ENCODE data around the gene PGS1.

PGS1 gene

GRCh38 chr17:78390241-78391050, 12.0 kb downstream of the PGS1 start:
- DNase-seq (ENCODE audit: low read depth), result no peak

DNA sequence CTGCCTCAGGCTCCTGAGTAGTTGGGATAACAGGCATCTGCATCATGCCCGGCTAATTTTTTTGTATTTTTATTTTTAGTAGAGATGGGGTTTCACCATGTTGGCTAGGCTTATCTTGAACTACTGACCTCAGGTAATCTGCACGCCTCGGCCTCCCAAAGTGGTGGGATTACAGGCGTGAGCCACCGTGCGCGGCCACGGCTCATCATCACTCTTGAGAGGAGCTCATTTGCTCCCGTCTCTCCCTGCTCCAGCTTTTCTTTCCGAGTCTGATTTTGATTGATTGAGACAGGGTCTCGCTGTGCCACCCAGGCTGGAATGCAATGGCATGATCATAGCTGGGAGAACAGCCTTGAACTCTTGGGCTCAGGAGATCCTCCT, 12.6 kb downstream of the PGS1 start:
- DNase-seq (ENCODE audit: low read depth), result no peak

DNA sequence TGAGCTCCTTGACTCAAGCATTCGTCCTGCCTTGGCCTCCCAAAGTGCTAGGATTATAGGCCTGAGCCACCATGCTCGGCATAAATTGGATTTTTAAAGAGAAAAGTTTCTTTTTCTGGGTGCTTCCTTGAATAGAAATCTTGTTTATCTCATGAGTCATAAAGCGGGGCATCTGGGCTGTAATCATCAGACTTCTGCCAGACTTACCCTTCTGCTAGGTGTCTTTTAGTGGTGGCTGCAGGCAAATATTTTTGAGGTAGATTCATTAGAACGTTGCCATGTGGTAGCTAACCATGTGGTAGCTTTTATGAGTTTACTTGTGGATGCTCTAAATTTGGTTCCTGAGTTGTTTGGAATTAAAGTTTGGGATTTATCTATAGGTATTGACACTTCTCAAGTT, 13.4 kb downstream of the PGS1 start:
- no peak for DNase-seq (ENCODE audit: low read depth)

DNA sequence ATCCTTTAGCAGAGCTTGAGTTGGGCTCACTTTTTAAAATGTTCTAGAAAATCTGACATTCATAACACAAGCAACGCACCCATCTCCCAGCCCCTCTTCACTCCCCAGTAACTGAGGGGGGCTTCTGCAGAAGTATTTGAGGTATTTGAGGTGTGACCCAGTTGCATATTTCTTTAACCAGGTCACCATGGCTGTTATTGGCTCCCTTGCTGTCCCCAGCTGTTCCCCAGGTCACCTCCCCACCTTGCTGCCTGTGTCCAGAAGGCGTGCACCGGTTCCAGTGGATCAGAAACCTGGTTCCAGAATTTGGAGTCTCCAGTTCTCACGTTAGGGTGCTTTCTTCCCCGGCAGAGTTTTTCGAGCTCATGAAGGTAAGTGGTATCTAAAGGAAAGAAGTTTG, 13.8 kb downstream of the PGS1 start:
- no peak for DNase-seq (ENCODE audit: low read depth)

DNA sequence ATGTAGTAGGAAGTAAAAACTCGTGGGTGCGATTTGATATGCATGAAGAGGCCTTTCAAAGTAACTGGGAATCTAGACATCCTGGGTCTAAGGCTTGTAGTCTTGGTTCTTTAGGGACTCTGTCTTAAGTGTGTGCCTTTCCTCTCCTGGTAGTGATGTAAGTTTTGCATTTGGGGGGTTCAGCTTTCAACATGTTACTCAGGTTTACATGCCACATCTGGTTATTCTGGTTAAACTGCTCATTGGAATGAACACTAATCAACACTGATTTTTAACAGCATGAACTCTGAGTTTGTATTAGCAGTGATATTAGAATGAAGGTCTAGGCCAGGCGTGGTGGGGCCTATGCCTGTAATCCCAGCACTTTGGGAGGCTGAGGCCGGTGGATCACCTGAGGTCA, 15.1 kb downstream of the PGS1 start:
- DNase-seq (ENCODE audit: low read depth), result no peak

GRCh38 chr17:78394209-78394608, 15.8 kb downstream of the PGS1 start:
- DNase-seq (ENCODE audit: low read depth), result no peak

- DNase-seq (ENCODE audit: low read depth), result no peak
Observed at GRCh38 chr17:78395155-78395554, 16.7 kb downstream of the PGS1 start.

DNA sequence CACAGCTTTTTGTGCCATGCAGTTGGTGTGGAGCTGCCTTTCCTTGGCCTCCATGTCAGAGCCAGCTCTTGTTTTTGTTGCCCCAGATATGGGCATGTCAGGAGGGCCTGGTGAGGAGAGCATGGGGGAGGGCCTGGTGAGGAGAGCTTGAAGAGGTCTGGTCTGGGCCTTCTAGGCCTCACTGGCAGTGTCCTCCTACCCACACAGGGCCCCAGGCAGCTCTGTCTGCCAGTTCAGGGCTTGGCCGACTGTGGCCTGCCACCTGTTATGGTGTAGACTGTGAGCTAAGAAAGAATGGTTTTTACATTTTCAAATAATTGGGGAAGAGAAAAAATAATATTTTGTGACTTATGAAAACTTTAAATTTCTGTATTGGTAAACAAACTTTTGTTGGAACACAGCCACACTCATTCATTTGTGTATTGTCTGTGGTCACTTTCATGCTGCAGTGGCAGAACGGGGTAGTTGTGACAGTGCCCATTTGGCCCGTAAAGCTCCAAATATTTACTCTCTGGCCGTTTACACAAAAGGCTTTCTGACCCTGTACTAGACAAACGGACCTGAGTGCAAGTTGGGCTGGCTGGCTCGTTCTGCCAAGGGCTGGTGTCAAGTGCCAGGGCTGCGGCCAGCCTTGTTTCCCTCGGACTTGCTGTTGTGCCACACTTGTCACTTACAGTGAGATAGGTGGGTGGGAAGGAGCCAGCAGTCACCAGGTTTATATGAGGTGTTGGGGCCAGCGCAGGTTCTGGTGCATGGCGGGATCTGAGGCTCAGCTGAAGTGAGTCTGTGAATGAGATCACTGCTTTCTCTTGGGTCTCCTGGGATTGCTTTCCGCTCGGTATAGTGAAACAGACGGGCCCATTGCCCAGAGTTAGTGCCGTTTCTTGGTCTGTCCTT, 18.2 kb downstream of the PGS1 start:
- no peak for DNase-seq (ENCODE audit: low read depth)

DNA sequence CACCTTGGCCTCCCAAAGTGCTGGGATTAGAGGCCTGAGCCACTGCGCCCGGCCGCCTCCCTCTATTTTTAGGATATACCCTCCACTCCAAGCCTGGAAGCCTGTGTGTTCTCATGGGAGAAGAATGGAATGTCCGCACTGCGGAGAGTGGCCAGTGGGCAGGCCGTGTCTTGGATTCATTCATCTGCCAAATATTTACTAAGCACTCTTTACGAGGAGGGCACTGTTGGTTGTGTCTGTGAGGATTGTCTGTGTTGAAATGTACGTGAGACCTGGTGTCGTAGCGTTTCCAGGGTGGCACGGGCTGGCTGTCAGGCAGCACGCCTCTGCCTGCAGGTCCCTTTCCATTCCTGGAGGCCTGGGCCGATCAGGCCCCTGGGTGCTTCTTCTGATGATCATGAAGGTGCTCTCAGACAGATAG, 19.2 kb downstream of the PGS1 start:
- no peak for DNase-seq (ENCODE audit: low read depth)

- DNase-seq (ENCODE audit: low read depth), result no peak
Observed at GRCh38 chr17:78398390-78398789, 19.9 kb downstream of the PGS1 start.

GRCh38 chr17:78399028-78399692, 20.7 kb downstream of the PGS1 start:
- DNase-seq (ENCODE audit: low read depth), result no peak

DNA sequence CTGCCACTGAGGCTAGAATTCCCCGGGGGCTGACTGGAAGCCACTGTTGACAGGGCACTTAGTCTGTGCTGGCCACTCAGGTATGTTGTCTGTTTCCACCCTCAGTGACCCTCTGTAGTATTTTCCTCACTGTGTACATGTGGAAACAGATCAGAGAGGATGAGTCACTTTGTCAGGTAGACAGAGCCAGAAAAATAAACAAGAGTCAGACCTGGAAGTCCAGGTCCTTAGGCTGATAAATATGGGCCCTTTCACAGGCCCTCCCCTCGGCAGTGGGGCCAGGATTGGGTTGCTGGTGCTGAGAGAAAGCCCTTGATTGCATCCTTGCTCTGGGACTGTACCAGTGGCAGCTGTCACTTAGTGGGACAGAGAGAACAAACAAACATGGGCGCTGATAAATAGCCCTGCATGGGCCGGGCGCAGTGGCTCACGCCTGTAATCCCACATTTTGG, 21.3 kb downstream of the PGS1 start:
- DNase-seq (ENCODE audit: low read depth), result no peak

DNA sequence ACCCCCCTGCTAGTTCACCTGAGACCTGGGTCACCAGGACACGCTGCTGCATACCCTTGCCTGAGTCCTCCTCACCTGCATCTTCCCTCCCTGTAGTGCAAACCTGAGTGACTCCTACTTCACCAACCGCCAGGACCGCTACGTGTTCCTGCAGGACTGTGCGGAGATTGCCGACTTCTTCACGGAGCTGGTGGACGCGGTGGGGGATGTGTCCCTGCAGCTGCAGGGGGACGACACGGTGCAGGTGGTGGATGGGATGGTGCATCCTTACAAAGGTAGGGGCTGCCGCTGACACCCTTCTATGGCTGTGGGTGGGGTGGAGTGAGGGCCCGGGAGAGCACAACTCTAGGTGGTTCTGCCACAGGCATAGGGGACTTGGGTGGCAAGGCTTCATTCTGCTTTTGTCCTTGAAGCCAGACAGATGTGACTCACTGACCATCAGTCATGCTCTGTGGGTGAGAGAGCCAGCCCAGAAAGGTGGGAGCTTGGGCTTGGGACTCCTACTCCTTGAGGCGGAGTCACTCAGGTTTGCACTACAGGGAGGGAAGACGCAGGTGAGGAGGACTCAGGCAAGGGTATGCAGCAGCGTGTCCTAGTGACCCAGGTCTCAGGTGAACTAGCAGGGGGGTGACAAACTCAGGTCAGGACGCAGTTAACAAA, 22.3 kb downstream of the PGS1 start:
- DNase-seq (ENCODE audit: low read depth), result no peak

DNA sequence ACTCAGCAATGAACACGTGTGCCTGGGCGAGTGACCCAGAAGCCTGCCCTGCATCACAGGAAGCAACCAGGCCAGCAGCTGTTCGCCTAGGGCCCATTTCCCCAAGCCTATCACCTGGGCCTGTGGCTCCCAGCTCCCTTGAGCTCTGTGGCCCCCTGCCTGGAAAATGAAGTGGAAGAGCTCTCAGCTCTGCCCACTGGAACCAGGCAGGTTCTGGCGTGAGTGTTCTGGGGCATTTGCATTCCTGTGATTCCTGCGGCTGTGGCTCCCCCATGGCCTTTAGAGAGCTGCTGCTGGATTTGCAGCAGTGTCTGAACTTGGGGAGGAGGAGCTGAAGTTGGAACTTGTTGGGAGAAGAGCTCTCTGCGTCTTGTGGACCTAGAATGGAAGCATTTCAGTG, 22.8 kb downstream of the PGS1 start:
- DNase-seq (ENCODE audit: low read depth), result no peak

GRCh38 chr17:78401891-78402290, 23.4 kb downstream of the PGS1 start:
- DNase-seq (ENCODE audit: low read depth), result no peak

- DNase-seq (ENCODE audit: low read depth), result no peak
Observed at GRCh38 chr17:78403822-78404221, 25.4 kb downstream of the PGS1 start.

GRCh38 chr17:78406396-78406795, 27.9 kb downstream of the PGS1 start:
- DNase-seq (ENCODE audit: low read depth), result no peak

- DNase-seq (ENCODE audit: low read depth), result no peak
Observed at GRCh38 chr17:78406920-78407319, 28.5 kb downstream of the PGS1 start.

DNA sequence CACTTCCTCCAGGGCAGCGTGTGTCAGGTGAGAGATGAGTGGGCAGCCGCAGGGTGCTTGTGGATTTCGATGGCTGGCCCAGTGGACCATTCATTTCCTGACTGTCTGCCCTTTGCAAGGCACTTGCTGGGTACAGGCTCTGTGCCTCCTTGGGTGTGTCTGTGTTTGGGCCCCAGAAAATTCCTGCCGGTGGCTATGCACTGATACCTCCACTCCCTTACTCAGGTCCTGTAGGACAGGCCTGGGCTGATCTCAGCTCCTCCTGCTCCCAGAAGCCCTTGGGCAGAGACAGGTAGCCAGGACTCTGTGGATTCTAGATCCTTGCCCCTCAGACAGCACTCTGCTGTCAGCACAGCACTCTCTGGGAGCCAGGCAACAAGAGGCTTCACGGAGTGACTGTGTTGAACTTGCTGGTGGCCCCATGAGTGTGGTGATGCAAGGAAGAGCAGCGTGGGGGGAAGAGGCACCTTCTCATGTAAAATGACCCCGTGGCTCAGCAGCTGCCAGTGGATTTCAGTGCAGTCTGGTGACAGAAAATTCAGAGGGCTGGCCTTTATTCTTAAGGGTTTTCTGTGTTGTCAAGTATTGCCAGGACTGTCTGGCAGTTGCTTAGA, 29.0 kb downstream of the PGS1 start:
- no peak for DNase-seq (ENCODE audit: low read depth)

- DNase-seq (ENCODE audit: low read depth), result no peak
Observed at GRCh38 chr17:78408476-78409050, 30.1 kb downstream of the PGS1 start.

DNA sequence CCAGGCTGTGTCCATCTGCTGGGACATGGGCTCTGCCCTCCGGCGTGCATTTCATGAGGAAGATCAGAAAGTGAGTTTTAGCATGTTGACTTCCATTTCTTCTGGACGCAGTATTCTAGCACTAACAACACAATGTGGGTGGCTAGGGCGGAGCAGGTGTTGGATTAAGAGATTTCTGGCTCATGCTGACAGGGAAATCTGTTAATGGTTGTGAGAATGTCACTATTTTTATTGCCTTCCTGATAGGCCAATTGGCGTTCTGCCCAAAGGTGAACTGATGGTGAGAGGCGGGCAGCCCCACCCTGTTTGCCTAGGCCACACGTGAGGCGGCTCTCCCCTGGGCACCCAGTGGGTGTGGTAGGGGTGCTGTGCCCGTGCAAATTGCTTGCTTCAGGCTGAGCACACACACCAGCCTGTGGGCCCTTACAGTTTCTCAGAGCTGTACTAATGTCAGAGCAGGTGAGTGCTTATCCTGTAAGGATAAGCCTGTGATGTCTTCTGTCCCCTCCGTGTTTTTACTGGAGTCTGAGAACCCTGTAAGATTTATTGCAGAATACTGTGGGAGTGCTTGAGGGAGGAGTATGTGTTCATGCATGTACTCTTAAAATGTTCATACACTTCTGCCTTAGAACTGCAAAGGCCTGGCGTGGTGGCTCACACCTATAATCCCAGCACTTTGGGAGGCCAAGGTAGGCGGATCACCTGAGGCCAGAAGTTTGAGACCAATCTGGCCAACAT, 30.9 kb downstream of the PGS1 start:
- DNase-seq (ENCODE audit: low read depth), result no peak

Measured in stimulated activated CD8-positive, alpha-beta memory T cell treated with anti-CD3 and anti-CD28 coated beads, Interleukin-7, amount 100 ng/mL, for 24 hours (primary cell).